LNCAP (cell line): ENCODE results near the gene DNAJC27.

Experiments used
- TF ChIP-seq, protein P1 (sequence below): fragments of 450-650 bp; IDR thresholded peaks from 2 replicates; pipeline ENCODE4 v1.5.1; 2017; ENCODE audit warnings: mild to moderate bottlenecking

The DNAJC27 gene

GRCh38 chr2:24910245-24910644 lies 61.5 kb downstream of the DNAJC27 start:
- TF ChIP-seq, protein P1, sequence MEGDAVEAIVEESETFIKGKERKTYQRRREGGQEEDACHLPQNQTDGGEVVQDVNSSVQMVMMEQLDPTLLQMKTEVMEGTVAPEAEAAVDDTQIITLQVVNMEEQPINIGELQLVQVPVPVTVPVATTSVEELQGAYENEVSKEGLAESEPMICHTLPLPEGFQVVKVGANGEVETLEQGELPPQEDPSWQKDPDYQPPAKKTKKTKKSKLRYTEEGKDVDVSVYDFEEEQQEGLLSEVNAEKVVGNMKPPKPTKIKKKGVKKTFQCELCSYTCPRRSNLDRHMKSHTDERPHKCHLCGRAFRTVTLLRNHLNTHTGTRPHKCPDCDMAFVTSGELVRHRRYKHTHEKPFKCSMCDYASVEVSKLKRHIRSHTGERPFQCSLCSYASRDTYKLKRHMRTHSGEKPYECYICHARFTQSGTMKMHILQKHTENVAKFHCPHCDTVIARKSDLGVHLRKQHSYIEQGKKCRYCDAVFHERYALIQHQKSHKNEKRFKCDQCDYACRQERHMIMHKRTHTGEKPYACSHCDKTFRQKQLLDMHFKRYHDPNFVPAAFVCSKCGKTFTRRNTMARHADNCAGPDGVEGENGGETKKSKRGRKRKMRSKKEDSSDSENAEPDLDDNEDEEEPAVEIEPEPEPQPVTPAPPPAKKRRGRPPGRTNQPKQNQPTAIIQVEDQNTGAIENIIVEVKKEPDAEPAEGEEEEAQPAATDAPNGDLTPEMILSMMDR, result no peak

DNA sequence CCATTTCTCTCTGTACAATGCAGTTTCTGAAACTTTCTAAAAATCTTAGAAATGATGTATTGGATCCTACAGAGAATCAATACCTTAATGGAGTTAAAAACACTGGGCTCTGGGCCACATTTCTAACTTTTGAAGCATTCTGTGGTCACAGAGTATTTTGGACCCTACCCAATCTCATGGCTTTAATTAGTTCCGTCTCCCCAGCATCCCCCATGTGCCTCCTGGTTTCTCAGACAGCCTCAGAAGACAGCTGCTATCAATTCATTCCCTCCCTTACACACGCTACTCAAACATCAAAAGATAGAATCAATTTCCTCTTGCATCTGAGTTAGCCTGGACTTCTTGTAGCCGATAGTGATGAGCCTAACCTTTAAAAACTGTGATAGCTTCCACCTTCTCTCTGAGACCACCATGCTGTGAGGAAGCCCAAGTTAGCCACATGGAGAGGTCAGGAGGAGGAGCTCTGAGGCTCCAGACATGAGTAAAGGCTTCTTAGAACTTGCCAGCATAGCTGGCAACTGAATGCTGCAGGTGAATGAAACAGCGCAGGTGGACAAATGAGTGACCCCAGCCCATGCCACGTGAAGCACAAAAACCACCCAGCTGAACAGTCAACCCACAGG lies 62.1 kb downstream of the DNAJC27 start:
- TF ChIP-seq, protein P1, result no peak

DNA sequence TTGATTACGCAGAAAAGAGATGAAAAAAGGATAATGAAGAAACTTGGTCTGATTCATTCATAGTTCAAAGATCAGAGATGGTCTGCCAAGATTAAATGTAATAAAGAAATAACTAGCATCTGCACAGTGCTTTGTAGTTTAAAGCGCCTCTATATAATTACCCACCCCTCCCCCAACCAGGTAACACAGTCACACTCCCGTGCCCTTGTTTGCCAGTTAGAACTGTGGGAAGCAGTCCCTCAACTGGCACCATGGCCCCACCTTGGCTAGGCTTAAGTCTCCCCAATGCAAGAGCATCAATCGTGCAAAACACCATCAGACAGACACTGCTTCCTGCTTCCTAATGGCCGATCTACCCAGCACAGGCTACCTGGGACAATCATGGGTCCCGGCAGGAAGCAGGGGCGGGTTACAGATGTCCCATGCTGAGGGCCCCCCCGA lies 63.3 kb downstream of the DNAJC27 start:
- TF ChIP-seq, protein P1, result no peak

DNA sequence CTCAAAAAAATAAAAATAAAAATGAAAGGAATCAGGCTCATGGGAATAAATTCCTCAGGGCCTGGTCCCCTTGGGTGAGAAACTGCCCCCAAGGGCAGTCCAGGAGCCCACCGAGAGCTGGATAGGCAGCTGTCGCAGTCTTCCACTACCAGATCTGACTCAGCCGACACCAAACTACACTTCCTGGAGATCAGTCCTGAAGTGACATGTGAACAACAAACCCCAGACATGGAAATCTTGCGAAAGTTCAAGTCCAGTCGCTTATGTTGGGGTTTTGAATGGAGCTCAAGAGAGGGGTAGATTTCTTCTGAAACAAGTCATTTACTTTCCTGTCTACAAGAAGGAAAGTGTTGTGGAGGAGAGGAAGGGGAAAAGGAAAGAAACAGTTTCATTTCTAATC lies 64.6 kb downstream of the DNAJC27 start:
- TF ChIP-seq, protein P1, result no peak

DNA sequence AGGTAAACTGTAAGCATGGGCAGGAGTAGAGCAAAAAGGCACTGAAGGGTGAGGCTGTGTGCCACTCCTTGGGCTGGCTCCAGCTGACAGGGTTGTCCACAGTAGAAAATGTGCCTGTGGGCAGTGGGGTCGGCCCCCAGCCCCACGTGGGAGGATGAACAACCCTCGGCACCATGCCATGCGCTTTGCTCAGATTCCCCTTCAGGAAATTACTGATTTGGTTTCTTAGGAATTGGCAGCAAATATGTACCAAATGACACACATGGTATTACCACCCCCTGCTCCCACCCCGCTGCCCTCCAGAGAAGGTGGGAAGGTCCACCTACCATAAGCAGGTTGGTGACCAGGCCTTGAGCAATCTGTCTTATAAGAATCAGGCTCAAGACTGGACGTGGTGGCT lies 65.3 kb downstream of the DNAJC27 start:
- TF ChIP-seq, protein P1, result no peak

DNA sequence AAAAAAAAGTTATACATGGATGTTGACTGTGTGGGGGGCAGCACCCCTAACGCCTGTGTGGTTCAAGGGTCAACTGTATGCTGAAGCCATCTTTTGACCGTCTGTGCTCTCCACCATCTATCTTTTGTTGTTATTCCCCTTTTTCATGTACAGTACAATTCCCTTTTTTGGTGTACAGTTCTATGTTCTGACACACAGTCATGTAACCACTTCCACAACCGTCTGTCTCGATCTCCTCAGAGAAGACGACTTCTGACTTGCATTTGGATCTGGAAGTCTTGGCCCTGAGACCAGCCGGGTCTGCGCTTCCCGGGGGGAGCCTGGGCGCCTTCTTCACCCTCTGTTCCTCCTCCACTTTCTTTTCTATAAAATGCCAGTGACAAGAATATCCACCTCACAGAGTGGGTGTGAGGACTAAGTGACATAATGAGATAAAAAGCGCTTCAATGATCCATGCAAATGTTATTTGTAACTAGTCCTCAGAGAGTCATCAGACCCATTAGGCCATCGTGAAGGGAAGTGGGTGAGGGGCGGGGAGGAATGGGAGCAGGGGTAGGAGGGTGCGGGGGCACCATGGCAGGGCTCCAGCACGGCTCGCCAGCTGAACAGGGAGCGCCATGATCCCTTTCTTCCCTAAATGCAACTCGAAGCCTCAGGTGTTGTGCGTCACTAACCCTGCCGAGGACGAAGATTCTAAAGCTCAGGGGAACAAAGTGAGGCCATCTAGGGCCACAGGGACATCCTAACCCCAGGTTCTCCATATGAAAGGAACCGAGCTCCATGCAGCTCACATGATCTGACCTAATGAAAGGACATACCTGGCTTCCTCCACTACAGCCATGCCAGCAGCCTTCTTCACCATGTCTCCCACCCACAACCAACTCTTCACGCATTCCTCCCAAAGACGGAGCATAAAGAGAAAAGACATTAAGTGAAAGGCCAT lies 68.3 kb downstream of the DNAJC27 start:
- TF ChIP-seq, protein P1, result no peak

GRCh38 chr2:24899361-24899910 lies 72.3 kb downstream of the DNAJC27 start:
- TF ChIP-seq, protein P1, result no peak
